ENCODE results near the gene NMD3.

- TF ChIP-seq CTCF (IDR thresholded peaks at IDR 0.05): no peak
- TF ChIP-seq POLR2AphosphoS5 (IDR thresholded peaks at IDR 0.05; ENCODE audit: insufficient read depth in 1 of 2, low read depth in 1 of 2): no peak
Measured at GRCh38 chr3:161177991-161178390, 43.1 kb upstream of the NMD3 start.

Data from vagina (tissue), 2 donors.